NCI-H2029 (cell line): ENCODE results near the gene PYY.
"Not testable (repeated sequence)": the region's sequence is repeated elsewhere in the genome, so short reads cannot be mapped to it uniquely, and the experiment has no call there.

ENCODE experiments used
- DNase-seq: peaks from one replicate; lab custom pipeline; 2025; lab: John Stamatoyannopoulos, UW

The PYY gene

DNA sequence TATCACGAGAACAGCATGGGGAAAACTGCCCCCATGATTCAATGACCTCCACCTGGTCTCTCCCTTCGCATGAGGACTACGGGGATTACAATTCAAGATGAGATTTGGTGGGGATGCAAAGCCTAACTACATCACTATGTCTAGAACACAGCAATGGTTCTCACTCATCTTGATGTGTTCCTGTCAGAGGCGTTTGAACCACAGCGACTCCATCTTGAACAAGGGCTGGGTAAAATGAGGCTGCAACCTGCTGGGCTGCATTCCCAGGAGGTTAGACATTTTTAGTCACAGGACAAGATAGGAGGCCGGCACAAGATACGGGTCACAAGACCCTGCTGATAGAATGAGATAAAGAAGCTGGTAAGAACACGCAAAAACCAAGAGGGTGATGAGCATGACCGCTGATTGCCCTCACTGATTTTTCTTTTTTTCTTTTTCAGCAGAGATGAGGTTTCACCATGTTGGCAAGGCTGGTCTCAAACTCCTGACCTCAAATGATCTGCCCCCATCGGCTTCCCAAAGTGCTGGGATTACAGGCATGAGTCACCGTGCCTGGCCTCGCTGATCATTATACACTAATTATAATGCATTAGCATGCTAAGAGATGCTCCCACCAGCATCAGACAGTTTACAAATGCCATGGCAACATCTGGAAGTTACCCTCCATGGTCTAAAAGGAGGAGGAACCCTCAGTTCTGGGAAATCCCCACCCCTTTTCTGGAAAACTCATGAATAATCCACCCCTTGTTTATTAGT lies 8.5 kb downstream of the PYY start:
- no peak for DNase-seq

DNA sequence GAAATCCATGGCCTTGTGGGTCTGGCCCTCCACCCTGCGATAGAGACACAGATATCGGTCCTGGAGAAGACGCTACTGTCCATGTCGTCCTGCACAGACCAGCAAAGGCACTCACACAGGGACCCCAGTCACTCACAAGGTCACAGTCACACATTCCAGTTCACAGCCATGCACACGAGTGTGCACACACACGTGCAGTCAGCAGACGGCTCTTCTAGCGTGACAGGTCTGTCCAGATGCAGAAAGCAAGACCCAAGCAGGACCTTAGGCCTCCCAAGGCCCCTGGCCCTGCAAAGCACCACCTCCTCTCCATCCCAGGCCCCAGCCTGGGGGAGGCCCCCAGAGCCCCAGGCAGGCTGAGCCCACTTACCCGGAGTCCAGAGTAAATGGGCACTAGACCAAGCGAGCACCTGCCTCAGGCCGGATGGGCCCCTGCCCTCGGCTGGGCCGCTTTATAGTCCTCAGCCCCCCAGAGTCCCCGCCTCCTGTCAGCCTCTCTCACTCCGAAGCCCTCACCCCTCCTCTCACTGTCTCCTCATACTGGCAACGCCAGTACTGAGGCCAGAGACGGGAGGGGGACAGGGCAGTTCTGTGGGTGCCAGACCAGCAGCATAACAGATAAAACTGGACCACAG lies 11.6 kb downstream of the PYY start, which contains the start of gene PPY:
PPY (minus strand) TSS at position 426 of the 635 bp plus-strand sequence. CDS start 822 bp downstream, outside the sequence.
- no peak for DNase-seq

- no peak for DNase-seq
Observed at GRCh38 chr17:43940630-43941029, 13.1 kb downstream of the PYY start.

DNA sequence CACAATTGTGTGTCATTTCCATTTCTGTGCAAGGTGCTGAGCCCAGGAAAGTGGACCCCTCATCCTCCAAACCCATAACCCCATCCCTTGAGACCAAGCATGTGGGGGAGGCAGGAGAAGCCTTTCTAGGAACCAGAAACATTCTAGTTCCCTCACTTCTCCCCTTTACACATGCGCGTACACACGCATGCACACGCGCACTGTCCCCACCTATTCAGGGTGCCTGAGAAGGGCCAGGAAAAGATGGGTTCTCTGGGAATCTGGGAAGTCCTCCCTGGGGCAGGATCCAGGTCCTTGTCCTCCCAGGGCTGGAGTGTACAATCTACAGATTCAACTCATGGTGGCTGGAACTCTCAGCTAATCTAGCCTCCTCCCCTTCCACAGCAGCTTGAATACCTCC lies 13.9 kb downstream of the PYY start:
- DNase-seq = no peak

- DNase-seq = not testable (repeated sequence)
Observed at GRCh38 chr17:43939452-43939851, 14.3 kb downstream of the PYY start.

GRCh38 chr17:43938838-43939182 lies 14.9 kb downstream of the PYY start:
- no peak for DNase-seq

- no peak for DNase-seq
Observed at GRCh38 chr17:43936434-43936833, 17.3 kb downstream of the PYY start.

- no peak for DNase-seq
Observed at GRCh38 chr17:43935926-43936261, 17.8 kb downstream of the PYY start.

DNA sequence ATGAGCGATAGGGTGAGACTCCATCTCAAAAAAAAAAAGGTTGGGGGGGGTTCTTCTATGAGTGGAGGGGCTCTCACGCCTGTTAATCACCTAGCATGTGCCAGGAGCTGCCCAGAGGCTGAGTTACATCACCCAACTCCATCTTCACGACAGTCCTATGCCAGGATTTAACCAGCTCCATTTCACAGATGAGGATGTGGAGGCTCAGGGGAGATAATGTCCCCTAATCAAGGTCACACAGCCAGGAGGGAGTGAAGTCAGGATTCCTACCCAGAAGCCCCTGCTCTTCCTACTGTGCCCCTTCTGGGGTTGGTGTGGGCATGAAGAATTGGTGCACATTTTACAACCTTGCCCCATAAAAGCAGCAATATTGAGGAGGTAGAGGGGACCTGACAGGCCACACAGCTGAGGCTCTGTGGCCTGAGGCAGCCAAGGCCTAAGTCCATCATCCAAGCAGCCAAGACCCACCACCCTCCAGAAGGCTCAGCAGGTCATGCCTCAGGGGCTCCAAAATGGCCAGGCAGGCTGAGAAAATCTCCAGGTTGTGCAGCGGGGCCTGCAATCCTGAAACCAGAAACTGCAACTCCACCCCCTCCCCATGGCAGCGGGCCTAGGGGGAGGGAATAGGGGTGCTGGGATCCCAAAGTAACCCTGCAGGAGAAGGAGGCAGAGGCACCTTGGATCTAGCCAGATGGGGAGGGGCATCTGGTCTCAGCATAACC lies 18.4 kb downstream of the PYY start:
- DNase-seq = no peak

DNA sequence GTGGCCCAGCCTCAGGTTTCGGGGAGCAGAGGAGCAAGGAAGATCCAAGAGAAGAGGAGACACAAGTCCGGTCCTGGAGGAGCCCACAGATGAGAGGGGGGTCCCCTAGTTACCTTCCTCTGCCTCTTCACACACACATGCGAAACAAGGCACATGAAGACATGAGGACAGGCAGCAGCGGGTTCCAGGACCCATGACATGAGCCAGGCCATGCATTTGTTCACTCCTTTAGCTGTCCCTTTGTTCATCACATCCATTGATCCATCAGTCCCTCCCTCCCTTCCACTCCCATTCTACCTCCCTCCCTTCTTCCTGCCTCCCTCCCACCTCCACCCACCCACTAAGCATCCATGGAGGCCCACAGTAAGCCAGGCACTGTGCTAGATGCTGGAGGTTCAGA lies 20.8 kb downstream of the PYY start:
- DNase-seq = no peak

DNA sequence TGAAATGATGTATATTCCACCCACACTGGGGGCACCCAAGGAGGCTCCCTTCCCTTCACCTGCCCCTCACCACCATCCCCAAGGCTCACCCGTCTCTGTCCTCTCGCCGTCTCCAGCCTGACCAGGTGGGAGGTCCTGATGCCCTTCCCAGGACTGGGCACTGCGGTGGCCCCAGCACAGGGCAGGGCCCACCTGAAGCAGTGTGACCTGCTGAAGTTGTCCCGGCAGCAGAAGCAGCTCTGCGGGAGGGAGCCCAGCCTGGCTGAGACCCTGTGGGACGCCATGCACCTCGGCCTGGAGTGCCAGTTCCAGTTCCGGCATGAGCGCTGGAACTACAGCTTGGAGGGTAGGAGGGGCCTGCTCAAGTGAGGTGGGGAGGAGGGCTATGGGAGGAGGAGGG lies 21.4 kb downstream of the PYY start:
- no peak for DNase-seq

DNA sequence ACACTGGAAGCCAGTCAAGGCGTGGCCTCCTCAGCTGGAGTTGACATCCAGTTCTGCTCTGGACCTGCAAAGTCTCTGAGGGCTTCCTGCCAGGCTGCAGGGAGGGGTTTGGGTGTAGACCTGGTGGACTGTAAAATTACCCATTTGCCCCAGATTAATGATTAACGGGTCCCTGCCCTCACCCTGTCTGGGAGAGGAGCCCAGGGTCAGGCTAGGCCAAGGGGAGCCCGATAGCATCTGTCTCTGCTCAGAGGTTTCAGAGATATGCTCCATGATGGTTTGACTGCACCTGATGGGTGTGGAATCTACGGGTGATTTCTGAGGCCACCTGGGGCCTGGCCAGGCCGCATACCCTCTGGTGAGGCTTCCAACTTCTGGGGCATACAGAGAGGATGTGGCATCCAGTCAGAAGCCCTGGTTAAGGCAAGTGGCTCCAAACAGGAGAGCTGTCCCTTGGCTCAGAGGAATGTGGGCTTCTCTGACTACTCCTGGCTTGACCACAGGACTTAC lies 22.6 kb downstream of the PYY start:
- no peak for DNase-seq

DNA sequence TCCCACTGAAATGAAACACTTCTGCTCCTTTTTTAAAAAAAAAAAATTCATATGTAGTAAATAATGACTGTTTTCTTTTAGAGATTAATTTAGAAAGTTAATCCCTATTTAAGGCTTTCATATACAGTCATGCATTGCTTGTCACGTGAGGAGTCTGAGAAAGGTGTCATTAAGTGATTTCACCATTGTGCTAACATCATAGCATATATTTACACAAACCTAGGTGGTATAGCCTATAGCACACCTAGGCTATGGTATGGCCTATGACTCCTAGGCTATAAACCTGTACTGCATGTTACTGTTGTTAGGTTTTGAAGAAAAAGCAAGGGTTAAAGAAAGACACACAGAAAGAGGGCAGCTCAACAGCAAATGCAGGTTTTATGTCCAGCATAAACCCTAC lies 25.1 kb downstream of the PYY start:
- no peak for DNase-seq

DNA sequence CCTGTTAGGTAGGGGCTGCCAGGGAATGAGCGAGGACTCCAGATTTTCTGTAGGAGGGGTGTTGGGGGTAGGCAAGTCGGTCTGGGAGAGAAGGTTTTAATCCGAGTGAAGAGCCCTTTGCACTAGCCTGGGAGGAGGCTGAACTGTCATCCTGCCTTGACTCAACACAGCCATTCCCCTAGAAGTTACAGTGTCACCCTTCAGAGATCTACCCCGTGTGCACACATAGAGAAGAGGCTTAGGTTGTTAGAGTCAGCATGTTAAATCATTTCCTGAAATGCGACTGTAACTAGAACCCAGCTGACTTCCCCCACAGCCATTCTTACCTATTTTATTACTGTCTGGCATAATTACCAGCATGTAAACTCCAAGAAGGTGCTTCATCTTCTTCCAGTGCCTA lies 25.8 kb downstream of the PYY start:
- DNase-seq = not testable (repeated sequence)

- DNase-seq = no peak
Observed at GRCh38 chr17:43927060-43927864, 26.5 kb downstream of the PYY start.

DNA sequence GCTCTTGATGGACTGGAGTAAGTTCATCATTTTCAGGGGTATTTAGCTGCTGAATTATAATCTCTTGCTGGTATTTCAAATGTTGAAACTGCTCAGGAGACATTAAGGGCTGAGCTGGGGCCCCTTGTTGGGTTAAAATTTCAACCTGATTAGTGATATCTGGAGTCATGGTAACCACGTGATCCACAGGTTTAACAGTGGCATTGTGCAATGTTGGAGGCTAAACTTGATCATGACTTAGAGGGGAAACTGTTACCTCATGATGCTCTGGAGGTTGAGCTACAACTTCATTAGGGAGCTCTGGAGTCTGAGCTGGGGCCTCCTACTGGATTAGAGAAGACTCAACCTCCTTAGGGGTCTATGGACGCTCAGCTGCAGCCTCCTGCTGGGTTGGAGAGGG lies 29.2 kb downstream of the PYY start:
- no peak for DNase-seq

GRCh38 chr17:43920500-43921095 lies 33.1 kb downstream of the PYY start:
- DNase-seq = no peak

- DNase-seq = no peak
Observed at GRCh38 chr17:43918026-43918389, 35.7 kb downstream of the PYY start.

DNA sequence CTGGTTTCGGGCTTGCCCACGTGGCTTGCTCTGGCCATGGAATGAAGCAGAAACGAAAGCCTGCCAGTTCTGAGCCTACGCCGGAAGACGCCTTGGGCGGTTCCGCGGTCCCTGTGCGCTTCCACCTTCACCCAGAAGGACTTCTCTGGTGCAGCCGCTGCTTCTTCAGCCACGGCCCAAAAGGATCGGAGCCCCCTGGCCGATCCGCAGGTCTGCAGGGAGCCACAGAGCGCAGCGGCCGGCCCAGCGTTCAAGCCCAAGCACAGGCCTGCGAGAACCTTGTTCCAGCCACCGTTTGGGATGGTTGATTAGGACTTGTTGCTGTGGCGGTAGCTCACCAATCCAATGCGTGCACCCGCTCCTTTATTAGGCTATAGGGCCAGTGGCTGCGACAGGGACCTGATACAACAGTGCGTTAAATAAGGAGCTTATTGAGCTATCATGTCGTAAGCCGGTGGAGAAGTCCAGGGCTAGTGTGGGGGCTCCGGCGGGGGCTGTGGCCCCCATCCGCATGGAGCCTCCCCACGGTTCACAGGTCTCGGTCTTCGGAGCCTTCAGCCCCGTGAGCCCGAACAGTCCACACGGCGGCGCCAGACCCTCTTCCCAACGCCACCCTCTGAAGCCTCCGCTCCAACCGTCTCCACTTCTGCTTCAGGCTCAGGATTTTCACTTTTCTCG lies 36.3 kb downstream of the PYY start:
- DNase-seq = no peak

DNA sequence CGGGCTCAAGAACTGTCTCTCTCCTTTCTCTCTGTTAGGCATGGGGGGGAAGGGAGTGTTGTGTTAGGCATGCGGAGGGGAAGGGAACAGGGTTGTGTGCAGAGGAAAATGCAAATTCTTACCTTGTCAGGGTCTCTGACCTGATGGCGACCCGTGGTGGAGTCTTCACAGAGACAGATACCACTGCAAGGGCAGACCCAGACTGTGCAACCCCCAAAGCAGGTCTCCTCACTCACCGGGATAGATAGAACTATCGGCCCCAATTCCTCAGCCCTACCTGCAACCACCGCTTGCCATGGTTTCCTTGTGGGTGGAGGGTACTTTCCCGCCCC lies 36.8 kb downstream of the PYY start:
- DNase-seq = no peak

DNA sequence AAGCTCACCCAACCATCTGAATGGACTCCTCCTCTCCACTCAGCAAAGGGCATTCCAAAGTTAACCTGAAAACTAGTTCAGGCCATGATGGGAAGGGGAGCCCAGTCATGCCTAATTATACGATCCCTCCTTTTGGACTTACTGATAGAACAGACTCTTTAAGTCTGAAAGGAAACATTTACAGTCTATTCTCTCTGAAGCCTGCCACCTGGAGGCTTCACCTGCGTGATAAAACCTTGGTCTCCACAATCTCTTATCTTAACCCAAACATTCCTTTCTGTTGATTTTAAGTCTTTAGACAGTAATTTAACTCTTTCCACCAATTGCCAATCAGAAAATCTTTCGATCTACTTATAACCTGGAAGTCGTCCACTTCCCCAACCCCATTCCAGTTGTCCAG lies 37.4 kb downstream of the PYY start:
- DNase-seq = no peak

DNA sequence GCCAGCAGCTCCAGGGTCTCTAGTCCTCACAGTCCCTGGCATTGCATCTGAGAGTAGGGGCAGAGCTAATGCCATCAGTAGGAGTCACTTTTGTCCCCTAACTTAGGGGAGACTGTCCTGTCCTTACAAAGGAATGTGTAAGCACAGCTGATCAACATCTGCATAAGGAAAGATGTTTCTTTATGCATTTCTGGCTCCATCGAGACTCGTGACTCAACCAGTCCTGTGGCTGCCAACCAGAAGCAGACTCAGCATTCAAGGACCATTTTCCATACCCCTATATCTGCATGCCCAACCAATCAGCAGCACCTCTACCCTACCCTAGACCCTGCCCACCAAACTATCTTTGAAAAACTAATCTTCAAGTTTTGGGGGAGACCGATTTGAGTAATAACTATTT lies 38.2 kb downstream of the PYY start:
- no peak for DNase-seq
